ENCODE measurements around the gene ACP7. TPM values are rescaled to one million over a fixed set of nuclear protein-coding genes. Genes with fewer than 3 reads are reported as not detected.

The ACP7 gene
- total and polyA plus RNA-seq, 2 experiments from 2014 or later: not detected

GRCh38 chr19:39046037-39046821, 37.9 kb upstream of the ACP7 start:
- Histone ChIP-seq H3K9me3 (ENCODE audit: low read depth) (no peaks in the 10 kb centered on the region), H3K36me3 (no peaks in the 10 kb centered on the region)
- peak in 1 of 2 donors; percentile 16 for DNase-seq (ENCODE audit: low read depth in 1 of 2, low spot score in 1 of 2)

GRCh38 chr19:39047073-39047472, 37.1 kb upstream of the ACP7 start:
- Histone ChIP-seq H3K27me3 (no peaks in the 10 kb centered on the region), H3K9me3 (ENCODE audit: low read depth) (no peaks in the 10 kb centered on the region), H3K4me1 (ENCODE audit: low read depth) (no peaks in the 10 kb centered on the region), H3K36me3 (no peaks in the 10 kb centered on the region), H3K4me3 (no peak overlapping the region), H3K27ac (no peak overlapping the region)
- DNase-seq (ENCODE audit: low read depth in 1 of 2, low spot score in 1 of 2): no peak
- TF ChIP-seq, protein P1, sequence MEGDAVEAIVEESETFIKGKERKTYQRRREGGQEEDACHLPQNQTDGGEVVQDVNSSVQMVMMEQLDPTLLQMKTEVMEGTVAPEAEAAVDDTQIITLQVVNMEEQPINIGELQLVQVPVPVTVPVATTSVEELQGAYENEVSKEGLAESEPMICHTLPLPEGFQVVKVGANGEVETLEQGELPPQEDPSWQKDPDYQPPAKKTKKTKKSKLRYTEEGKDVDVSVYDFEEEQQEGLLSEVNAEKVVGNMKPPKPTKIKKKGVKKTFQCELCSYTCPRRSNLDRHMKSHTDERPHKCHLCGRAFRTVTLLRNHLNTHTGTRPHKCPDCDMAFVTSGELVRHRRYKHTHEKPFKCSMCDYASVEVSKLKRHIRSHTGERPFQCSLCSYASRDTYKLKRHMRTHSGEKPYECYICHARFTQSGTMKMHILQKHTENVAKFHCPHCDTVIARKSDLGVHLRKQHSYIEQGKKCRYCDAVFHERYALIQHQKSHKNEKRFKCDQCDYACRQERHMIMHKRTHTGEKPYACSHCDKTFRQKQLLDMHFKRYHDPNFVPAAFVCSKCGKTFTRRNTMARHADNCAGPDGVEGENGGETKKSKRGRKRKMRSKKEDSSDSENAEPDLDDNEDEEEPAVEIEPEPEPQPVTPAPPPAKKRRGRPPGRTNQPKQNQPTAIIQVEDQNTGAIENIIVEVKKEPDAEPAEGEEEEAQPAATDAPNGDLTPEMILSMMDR (IDR thresholded peaks at IDR 0.05; ENCODE audit: low read depth, low read length): no peak

More at GRCh38 chr19:39046037-39046821, 37.9 kb upstream of the ACP7 start:
- H3K4me3 ChIP-seq: no peak overlapping the region
- H3K27me3 ChIP-seq: no peaks in the 10 kb centered on the region
- no peak overlapping the region for H3K27ac ChIP-seq
- no peaks in the 10 kb centered on the region for H3K4me1 ChIP-seq (ENCODE audit: low read depth)
- TF ChIP-seq, protein P1 (IDR thresholded peaks at IDR 0.05; ENCODE audit: low read depth, low read length): no peak

GRCh38 chr19:39052243-39052746, 31.9 kb upstream of the ACP7 start:
- Histone ChIP-seq H3K27ac (no peak overlapping the region), H3K4me3 (no peak overlapping the region), H3K4me1 (ENCODE audit: low read depth) (no peaks in the 10 kb centered on the region), H3K9me3 (ENCODE audit: low read depth) (no peaks in the 10 kb centered on the region), H3K27me3 (no peaks in the 10 kb centered on the region), H3K36me3 (no peaks in the 10 kb centered on the region)
- TF ChIP-seq, protein P1 (IDR thresholded peaks at IDR 0.05; ENCODE audit: low read depth, low read length): peak; percentile 85
- peak; percentile 69 to 71 for DNase-seq (ENCODE audit: low read depth in 1 of 2, low spot score in 1 of 2)

DNA sequence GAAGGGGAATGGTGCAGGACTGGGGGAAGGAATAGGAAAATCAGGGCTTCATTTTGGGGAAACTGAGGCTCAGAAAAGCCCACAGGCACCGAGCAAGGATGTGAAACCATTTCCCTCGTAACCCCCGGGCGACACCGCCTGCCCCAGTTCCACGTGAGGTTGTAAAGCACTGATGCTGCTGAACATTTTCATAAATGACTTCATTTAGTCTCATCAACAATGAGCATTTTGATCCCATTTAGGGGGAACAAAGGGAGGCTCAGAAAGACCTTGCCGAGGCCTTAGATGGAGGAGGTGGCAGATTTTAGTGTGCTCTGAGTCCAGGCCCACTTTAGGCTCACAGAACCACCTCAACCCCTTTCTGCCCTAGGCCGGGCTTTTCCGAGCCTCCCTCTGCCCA, 31.3 kb upstream of the ACP7 start:
- TF ChIP-seq, protein P1 (IDR thresholded peaks at IDR 0.05; ENCODE audit: low read depth, low read length): no peak
- Histone ChIP-seq H3K27ac (no peak overlapping the region), H3K4me1 (ENCODE audit: low read depth) (no peaks in the 10 kb centered on the region), H3K9me3 (ENCODE audit: low read depth) (no peaks in the 10 kb centered on the region), H3K27me3 (no peaks in the 10 kb centered on the region), H3K36me3 (no peaks in the 10 kb centered on the region), H3K4me3 (no peak overlapping the region)
- DNase-seq (ENCODE audit: low read depth in 1 of 2, low spot score in 1 of 2): no peak

DNA sequence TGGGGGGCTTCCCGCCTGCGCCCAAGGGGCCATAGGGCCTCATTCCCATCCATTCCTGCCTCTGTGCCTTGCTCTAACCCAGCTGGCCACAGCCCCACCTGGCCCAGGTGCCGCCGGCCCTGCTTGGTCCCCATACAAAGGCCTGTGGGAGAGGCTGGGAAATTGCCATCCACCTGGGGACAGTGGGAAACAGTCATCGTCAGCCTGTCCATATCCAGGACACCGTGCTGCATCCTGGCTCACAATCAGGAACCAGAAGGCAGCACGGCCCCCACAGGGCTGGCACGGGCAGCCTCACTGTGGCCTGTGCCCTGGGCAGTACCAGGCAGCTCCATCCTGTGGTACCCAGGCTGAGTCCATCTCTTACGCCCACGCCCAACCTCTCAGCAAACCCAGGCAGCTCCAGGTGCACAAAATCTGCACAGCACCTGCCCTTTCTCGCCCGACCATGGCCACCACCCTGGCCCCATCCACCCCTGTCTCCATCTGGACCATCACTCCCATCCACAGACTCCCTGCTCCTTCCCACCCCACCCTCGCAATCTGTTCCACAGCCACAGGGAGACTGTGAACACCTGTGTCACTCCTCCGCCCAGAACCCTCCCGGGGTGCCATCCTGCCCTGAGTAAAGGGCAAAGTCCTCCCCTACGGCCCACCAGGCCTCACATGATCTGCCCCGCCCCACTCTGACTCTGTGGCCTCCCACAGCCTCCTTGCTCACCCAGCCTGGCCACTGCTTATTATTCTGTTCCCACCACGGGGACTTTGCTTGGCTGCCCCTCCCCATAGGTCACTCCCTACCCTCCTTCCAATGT, 30.7 kb upstream of the ACP7 start:
- Histone ChIP-seq H3K4me1 (ENCODE audit: low read depth) (no peaks in the 10 kb centered on the region), H3K36me3 (no peaks in the 10 kb centered on the region), H3K27me3 (no peaks in the 10 kb centered on the region), H3K27ac (no peak overlapping the region), H3K4me3 (no peak overlapping the region), H3K9me3 (ENCODE audit: low read depth) (no peaks in the 10 kb centered on the region)
- no peak for DNase-seq (ENCODE audit: low read depth in 1 of 2, low spot score in 1 of 2)
- TF ChIP-seq, protein P1 (IDR thresholded peaks at IDR 0.05; ENCODE audit: low read depth, low read length): no peak

All from cardiac muscle cell (in vitro differentiated cells and primary cell).